Smooth muscle cell (in vitro differentiated cells): ENCODE results near the gene ITGB5. TPM values are rescaled to one million over a fixed set of nuclear protein-coding genes. Genes with fewer than 3 reads are reported as not detected.

ENCODE experiments used
- DNase-seq: peaks from one replicate; lab custom pipeline; 2025; ENCODE audit not compliant: unreplicated experiment; lab: John Stamatoyannopoulos, UW
- H2AFZ ChIP-seq: fragments of 200-600 bp; sonication (generic); 2 replicates; pipeline ENCODE4 v1.6.0; 2016; ENCODE audit warnings: antibody characterized with exemption, low read depth, mild to moderate bottlenecking
- H3F3A ChIP-seq: fragments of 200-600 bp; sonication (generic); 2 replicates; pipeline ENCODE4 v1.6.0; 2017; ENCODE audit warnings: antibody characterized with exemption, low read depth
- H3K27ac ChIP-seq: fragments of 200-600 bp; sonication (generic); 2 replicates; pipeline ENCODE4 v1.5.1; 2016; ENCODE audit warnings: low read depth, mild to moderate bottlenecking
- H3K27me3 ChIP-seq: fragments of 200-600 bp; sonication (generic); 2 replicates; pipeline ENCODE4 v1.6.1; 2016; ENCODE audit warnings: low read depth, mild to moderate bottlenecking
- H3K36me3 ChIP-seq: fragments of 200-600 bp; sonication (generic); 2 replicates; pipeline ENCODE4 v1.5.1; 2016; ENCODE audit warnings: low read depth
- H3K4me1 ChIP-seq: fragments of 200-600 bp; sonication (generic); 2 replicates; pipeline ENCODE4 v1.5.1; 2016; ENCODE audit warnings: low read depth
- H3K4me2 ChIP-seq: fragments of 200-600 bp; sonication (generic); 2 replicates; pipeline ENCODE4 v1.6.0; 2016; ENCODE audit warnings: mild to moderate bottlenecking
- H3K4me3 ChIP-seq: fragments of 200-600 bp; sonication (generic); 2 replicates; pipeline ENCODE4 v1.5.1; 2016; ENCODE audit warnings: mild to moderate bottlenecking
- H3K79me2 ChIP-seq: fragments of 200-600 bp; sonication (generic); 2 replicates; pipeline ENCODE4 v1.6.0; 2016; ENCODE audit warnings: low read depth, mild to moderate bottlenecking
- H3K9ac ChIP-seq: fragments of 200-600 bp; sonication (generic); 2 replicates; pipeline ENCODE4 v1.6.0; 2016; ENCODE audit warnings: low read depth
- H3K9me3 ChIP-seq: fragments of 200-600 bp; sonication (generic); replicated peaks from 2 replicates; pipeline ENCODE4 v1.5.1; 2016; ENCODE audit warnings: low read depth
- H4K20me1 ChIP-seq: fragments of 200-600 bp; sonication (generic); 2 replicates; pipeline ENCODE4 v1.6.0; 2016; ENCODE audit warnings: low read depth
- WGBS: methylation state at CpG from one replicate; pipeline ENCODE4 v1.1.7; 2016; ENCODE audit warnings: low lambda C conversion rate; 5-methylcytosine and 5-hydroxymethylcytosine counted together
- polyA plus RNA-seq: library from polyadenylated mRNA; unstranded; fragments of >200 nt; fragmentation: Nextera tagmentation; extraction: Ambion mirVana; gene quantifications from 2 replicates; pipeline ENCODE4 v1.2.1, GENCODE V29; 2016
- total RNA-seq: library from RNA; depleted of rRNA; stranded (reverse); fragments of >200 nt; gene quantifications from 2 replicates; pipeline ENCODE4 v1.2.3, GENCODE V29; 2014
- TF ChIP-seq, protein P1 (sequence below): fragments of 200-600 bp; sonication (generic); IDR thresholded peaks from 2 replicates; pipeline ENCODE4 v1.5.1; 2017; ENCODE audit warnings: borderline replicate concordance, mild to moderate bottlenecking, antibody characterized with exemption; ENCODE audit not compliant: insufficient read depth, poor library complexity, severe bottlenecking

Gene ITGB5
- total and polyA plus RNA-seq, 2 experiments from 2014 or later = 343 to 403 TPM

DNA sequence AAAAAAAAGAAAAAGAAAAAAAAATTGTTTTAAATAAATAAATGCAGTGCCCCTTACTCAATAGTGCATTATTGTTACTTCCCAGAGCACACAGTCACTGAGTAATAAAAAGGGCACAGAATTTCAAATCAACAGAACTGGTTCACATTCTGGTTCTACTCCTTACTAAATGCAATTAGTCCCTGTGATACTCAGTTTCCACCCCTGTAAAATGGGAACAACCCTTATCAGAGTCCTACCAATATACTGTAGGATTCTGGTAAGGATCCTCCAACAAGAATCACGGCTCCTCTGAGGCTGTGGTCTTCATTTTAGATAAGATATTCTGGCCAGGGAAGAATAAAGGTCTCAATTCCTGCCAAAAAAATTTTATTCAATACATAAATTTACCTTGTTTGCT is 50.7 kb downstream of the ITGB5 start:
- peaks cover 35% of the 10 kb centered on the region for H3K4me1 ChIP-seq
- no peaks in the 10 kb centered on the region for H3K9me3 ChIP-seq
- DNase-seq = no peak

DNA sequence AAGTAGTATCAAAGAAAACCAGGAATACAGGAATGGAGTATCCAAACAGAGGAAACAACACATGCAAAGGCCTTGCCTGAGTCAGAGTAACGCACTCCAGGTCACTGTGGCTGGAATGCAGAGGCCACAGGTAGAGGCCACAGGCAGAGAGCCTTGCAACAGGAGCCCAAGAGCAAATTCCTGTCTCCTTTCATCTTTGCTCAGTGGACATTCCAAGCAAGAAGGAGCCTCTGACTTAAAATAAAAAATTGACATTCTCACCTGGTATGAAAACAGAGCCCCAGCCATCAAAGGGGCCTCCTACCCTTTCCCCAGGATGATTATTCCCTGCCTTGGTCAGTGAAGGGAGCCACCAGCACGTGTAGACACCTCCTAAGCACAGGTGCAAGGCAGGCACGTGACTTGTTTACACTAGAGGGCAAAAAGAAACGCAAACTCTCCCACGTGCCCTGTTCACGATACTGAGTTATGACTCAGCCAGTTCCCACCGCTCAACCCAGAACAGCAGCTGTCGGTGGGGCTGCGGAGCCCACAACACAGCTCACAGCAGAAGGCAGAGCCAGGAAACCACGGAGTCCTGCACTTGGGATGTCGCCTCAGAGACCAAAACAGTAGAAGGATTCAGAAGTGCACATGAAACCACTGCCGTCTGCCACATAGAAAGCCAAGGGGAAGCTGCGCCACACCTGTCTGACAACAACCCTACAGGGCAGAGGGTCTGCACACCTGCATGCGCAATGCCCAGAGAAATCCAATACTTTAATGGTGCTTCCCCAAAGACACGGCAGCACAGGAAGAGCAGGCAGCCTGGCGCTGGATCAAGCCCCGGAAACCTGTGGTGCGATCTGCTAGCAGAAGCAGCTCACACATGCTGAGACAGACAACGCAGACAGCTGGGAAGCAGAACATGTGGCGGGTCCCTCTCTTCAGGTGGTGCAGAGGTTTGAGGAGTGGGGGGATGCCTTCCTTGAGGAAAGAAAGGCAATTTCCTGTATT is 52.1 kb downstream of the ITGB5 start:
- peaks cover 45% of the 10 kb centered on the region for H3F3A ChIP-seq
- no peaks in the 10 kb centered on the region for H3K27me3 ChIP-seq
- H4K20me1 ChIP-seq = peaks cover 22% of the 10 kb centered on the region
- 25% methylated on average over 20 of the region's 20 CpGs for WGBS
- H3K79me2 ChIP-seq = peaks cover 11% of the 10 kb centered on the region
- H3K4me2 ChIP-seq = peak overlapping the region; percentile 70
- TF ChIP-seq, protein P1, sequence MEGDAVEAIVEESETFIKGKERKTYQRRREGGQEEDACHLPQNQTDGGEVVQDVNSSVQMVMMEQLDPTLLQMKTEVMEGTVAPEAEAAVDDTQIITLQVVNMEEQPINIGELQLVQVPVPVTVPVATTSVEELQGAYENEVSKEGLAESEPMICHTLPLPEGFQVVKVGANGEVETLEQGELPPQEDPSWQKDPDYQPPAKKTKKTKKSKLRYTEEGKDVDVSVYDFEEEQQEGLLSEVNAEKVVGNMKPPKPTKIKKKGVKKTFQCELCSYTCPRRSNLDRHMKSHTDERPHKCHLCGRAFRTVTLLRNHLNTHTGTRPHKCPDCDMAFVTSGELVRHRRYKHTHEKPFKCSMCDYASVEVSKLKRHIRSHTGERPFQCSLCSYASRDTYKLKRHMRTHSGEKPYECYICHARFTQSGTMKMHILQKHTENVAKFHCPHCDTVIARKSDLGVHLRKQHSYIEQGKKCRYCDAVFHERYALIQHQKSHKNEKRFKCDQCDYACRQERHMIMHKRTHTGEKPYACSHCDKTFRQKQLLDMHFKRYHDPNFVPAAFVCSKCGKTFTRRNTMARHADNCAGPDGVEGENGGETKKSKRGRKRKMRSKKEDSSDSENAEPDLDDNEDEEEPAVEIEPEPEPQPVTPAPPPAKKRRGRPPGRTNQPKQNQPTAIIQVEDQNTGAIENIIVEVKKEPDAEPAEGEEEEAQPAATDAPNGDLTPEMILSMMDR = no peak
- H3K9me3 ChIP-seq = no peaks in the 10 kb centered on the region
- no peak overlapping the region for H3K4me3 ChIP-seq
- peaks cover 35% of the 10 kb centered on the region for H3K4me1 ChIP-seq
- no peak for DNase-seq
- peak overlapping the region; percentile 49 for H3K9ac ChIP-seq
- H3K36me3 ChIP-seq = peaks cover 5% of the 10 kb centered on the region
- H3K27ac ChIP-seq = peak overlapping the region; percentile 85
- H2AFZ ChIP-seq = no peak overlapping the region

More for the DNA sequence above, 50.7 kb downstream of the ITGB5 start:
- Histone ChIP-seq H3F3A (peaks cover 45% of the 10 kb centered on the region), H3K27me3 (no peaks in the 10 kb centered on the region), H3K4me3 (no peak overlapping the region), H4K20me1 (peaks cover 22% of the 10 kb centered on the region), H3K27ac (peak overlapping the region; percentile 85), H2AFZ (no peak overlapping the region), H3K9ac (no peak overlapping the region), H3K79me2 (peaks cover 13% of the 10 kb centered on the region), H3K36me3 (peaks cover 7% of the 10 kb centered on the region), H3K4me2 (no peak overlapping the region)
- TF ChIP-seq, protein P1 = no peak
- 76% methylated on average over 1 of the region's 1 CpG for WGBS

GRCh38 chr3:124833710-124834332 is 53.3 kb downstream of the ITGB5 start:
- DNase-seq = no peak

More at GRCh38 chr3:124833710-124834332, 53.3 kb downstream of the ITGB5 start:
- no peak overlapping the region for H3K4me3 ChIP-seq
- H3K9me3 ChIP-seq = no peaks in the 10 kb centered on the region
- peaks cover 22% of the 10 kb centered on the region for H4K20me1 ChIP-seq
- no peak overlapping the region for H2AFZ ChIP-seq
- TF ChIP-seq, protein P1 = no peak
- H3K36me3 ChIP-seq = no peaks in the 10 kb centered on the region
- peaks cover 10% of the 10 kb centered on the region for H3K79me2 ChIP-seq
- 83% methylated on average over 4 of the region's 4 CpGs for WGBS
- H3K4me2 ChIP-seq = no peak overlapping the region
- no peaks in the 10 kb centered on the region for H3K27me3 ChIP-seq
- H3K9ac ChIP-seq = no peak overlapping the region
- peaks cover 34% of the 10 kb centered on the region for H3F3A ChIP-seq
- peak overlapping the region; percentile 86 for H3K27ac ChIP-seq
- peaks cover 35% of the 10 kb centered on the region for H3K4me1 ChIP-seq
